NCI-H1417 (cell line): ENCODE measurements around the gene RAB17.

Source experiments
- DNase-seq, 3 experiments: peaks; one replicate each; lab custom pipeline; 2025; lab: John Stamatoyannopoulos, UW

The RAB17 gene

GRCh38 chr2:237538901-237539300 is 51.6 kb downstream of the RAB17 start:
- DNase-seq = no peak

GRCh38 chr2:237538001-237538720 is 52.4 kb downstream of the RAB17 start:
- DNase-seq = peak in 1 of 3 experiments; percentile 28

DNA sequence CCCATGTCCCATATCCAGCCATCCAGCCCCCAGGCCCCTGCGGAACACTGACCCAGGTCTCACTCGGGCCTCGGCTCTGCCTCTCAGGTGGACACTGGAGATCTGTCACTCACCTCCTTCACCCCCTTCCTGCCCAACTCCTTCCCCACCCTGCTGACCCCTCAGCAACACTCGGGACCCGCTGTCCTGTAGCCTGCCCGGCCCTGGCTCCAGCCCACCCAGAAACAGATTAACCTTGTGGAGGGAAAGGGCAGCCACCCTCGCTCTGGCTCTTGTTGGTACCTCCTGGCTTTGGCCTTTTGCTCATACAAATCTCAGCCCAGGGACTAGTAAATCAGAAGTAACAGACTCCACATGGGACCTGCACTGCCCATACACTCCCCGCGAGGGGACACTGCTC is 53.9 kb downstream of the RAB17 start:
- no peak for DNase-seq

DNA sequence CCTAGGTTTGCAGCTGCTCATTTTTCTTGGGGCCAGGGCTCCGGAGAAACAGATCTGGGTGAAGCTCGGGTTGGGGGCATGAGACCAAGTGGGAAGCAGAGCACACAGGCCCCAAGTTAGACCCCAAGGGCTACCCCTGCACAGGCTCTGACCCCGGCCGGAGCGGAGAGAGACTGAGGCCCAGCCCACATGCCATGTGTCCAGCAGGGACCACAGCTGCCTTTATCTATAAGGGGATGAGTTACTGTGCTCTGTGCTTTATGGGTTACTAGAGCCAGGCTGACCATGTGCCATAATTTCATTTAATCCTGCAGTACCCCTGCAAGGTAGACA is 54.5 kb downstream of the RAB17 start:
- DNase-seq = no peak

DNA sequence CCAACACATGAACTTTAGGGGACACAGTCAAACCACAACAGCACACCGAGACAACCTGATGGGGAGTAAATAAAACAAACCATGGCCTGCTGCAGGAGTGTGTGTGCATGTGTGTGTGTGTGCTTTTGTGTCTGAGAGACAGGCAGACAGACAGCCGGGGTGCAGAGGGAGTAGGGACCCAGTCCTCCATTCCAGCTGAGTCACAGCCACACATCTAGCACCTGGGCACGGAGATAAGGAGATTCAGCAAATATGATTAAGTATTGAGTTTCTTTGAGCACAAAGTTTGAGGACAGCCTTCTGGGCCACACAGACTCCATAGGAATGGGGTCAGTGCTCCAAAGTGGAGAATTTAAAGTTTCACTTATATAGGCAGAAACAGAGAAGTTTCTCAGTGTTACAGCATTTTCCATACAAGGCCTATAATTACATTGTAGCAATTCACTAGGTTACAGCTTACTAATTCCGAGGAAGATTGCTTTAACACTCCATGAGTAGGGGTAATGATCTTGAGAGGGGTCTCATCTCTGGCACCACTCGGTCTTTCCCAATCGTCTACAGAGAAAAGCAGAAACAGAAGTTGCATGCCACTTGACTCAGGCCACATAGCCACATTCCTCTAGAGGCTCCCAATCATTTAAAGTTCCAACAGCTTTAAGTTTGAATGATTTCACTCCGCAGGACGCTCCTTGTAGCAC is 55.0 kb downstream of the RAB17 start:
- DNase-seq = no peak

GRCh38 chr2:237534380-237534779 is 56.2 kb downstream of the RAB17 start:
- no peak for DNase-seq

DNA sequence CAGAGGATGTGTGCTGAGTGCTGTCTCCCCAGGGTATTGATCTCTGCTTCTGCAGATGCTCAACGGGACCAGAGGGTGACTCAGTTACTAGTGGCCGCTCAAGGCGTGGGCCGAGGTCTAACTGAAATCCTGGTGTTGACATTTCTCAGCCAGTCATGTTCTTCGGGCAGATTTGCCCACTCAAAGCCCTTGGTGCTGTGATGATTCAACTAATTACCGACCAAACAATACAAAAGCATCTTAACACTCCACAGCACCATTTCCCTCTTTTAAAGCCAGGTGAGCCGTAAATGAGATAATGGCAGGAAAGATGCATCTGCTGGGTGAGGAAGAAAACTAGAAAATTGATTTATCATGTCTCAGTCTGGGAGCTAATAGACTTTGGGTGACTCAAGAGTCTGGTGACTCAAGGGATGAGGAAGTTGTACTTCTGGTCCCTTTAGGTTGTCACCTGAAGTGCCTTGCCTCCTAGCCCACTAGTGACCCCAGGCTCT is 56.8 kb downstream of the RAB17 start:
- DNase-seq = peak; percentile 62 to 88 (median 65)

- DNase-seq = no peak
Observed at GRCh38 chr2:237532160-237532559, 58.4 kb downstream of the RAB17 start.

GRCh38 chr2:237530472-237531433 is 59.8 kb downstream of the RAB17 start:
- DNase-seq = no peak

DNA sequence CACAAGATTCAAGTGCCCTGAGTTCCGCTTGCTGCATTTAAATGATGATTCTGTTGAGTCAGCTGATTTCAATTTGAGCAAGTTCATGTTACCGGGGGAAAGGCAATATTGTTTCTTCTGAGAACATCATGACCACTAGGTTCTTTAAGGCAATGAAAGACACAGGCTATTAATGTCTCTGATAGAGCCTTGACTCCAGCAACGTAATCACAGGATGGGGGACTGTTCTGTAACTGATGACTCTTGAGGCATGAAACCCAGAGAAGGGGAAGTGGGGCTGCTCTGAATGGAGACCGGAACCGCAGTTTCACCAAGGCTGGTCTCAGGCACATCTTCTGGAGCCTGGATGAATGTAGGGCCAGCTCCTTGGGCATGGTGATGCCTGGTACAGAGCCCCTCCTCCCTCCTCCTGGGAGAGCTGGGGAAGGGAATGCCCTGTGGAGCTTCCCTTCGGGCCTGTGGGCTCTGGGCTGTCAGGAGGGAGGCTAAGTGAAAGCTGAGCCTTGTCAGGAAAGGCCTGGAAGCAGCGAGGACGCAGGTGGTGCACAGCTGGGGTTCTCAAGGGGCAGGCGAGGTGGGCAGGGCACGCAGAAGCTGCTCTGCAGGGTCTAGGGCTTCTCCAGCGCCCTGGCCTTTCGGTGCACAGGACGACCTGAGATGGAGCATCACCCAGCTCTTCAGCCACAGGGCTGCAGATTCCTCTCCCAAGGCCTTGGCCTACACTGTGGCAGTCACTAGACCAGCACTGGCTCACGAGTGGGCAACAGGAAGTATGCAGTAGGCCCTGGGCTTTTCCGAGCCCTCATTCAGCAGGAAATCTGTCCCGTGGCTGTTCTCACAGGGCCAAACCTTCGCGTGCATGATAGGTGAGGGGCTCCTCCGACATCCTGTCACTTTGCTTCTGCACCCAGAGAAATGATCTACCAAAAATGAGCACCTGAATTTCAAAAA is 60.8 kb downstream of the RAB17 start:
- peak in 1 of 3 experiments; percentile 5 for DNase-seq

DNA sequence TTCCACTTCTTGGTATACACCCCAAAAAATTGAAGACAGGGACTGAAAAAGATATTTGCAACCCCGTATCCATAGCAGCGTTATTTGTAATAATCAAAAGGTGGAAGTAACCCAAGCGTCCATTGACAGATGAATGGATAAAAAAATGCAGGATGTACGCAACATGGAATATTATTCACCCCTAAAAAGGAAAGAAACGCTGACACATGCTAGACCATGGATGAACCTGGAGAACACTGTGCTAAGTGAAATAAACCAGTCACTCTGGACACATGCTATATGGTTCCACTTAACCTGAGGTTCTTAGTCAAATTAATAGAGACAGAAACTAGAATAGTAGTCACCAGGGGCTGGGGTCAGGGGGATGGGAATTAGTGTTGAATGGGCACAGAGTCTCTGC is 62.8 kb downstream of the RAB17 start:
- no peak for DNase-seq

DNA sequence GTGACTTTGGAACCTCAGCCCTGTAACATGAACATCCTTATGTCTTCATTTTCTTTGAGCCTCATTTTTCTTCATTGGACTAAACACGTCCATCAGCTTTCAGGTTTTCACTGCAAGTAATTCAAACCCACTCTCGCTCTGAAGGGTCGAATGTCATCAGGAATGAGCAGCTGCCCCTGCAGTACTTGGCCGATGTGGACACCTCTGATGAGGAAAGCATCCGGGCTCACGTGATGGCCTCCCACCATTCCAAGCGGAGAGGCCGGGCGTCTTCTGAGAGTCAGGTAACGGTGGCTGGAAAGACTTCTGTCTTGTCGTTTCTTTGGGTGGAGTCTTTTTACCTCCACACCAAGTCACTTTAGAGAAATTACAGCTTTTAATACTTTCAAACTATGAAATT is 63.3 kb downstream of the RAB17 start:
- DNase-seq = no peak

DNA sequence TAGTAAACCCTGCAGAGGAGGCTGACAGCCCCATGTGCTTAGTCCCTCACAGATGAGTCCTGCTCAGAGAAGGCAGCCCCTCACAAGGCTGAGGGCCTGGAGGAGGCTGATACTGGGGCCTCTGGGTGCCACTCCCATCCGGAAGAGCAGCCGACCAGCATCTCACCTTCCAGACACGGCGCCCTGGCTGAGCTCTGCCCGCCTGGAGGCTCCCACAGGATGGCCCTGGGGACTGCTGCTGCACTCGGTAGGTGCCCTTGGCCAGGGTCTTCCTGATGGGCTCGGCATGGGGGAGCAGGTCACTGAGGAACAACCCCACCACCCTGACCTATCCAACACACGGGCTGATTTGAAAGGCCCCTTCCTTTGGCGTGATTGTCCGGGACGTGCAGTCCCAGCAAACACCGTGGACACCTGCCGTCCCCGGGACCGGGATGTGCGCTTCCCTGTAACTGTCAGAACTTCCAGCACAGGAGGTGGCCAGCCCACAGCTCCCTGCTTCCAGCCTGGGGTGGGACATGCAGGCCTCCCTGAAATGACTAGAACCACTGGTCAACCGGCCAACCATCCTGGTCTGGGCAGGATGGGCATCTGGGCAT is 64.9 kb downstream of the RAB17 start:
- DNase-seq = no peak

DNA sequence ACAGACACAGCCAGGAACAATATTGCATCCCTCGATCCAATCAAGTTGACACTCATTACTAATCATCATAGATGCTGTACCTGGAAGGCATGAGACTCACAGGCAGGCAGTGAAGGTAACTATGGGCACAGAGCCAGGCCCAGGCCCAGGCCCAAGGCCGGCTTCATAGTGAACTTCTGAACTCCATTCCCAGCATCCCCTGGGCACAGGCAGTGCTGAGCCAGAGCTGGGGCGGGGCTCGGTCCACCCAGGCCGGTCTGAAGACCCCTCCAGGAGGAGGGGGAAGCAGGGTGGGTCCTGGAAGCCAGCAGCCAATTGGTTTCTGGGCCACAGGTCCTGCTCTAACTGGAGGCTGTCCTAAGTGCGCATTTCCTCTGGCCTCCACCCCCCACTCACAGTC is 65.9 kb downstream of the RAB17 start:
- DNase-seq = no peak
